H9 (cell line): Measurements from ENCODE around the gene CARD11. TPM values are rescaled to one million over a fixed set of nuclear protein-coding genes. Genes with fewer than 3 reads are reported as not detected.
A peak's percentile ranks its signal among the peaks of the same experiment; 100 is the strongest.

Experiments
- DNase-seq: peaks from one replicate; pipeline ENCODE4 v3.0.0-alpha.2; 2017
- H2AFZ ChIP-seq: one replicate; pipeline ENCODE4 v1.6.1; 2013; ENCODE audit warnings: mild to moderate bottlenecking, low read length, control low read depth, moderate library complexity
- H2AK5ac ChIP-seq: 2 replicates; pipeline ENCODE4 v1.6.1; 2013; ENCODE audit warnings: low read length, control low read depth, mixed read lengths; ENCODE audit not compliant: insufficient read length
- H2BK120ac ChIP-seq: one replicate; pipeline ENCODE4 v1.6.1; 2013; ENCODE audit warnings: low read depth, mild to moderate bottlenecking, low read length, control low read depth, inconsistent platforms; ENCODE audit not compliant: poor library complexity, severe bottlenecking
- H2BK12ac ChIP-seq: 2 replicates; pipeline ENCODE4 v1.6.1; 2013; ENCODE audit warnings: low read length, control low read depth, mixed read lengths, low read depth; ENCODE audit not compliant: insufficient read length
- H2BK15ac ChIP-seq: 2 replicates; pipeline ENCODE4 v1.6.1; 2013; ENCODE audit warnings: low read depth, low read length, control low read depth
- H2BK20ac ChIP-seq: one replicate; pipeline ENCODE4 v1.6.1; 2013; ENCODE audit warnings: low read depth, mild to moderate bottlenecking, low read length, control low read depth, inconsistent platforms; ENCODE audit not compliant: poor library complexity, severe bottlenecking
- H2BK5ac ChIP-seq: 2 replicates; pipeline ENCODE4 v1.6.1; 2013; ENCODE audit warnings: low read length, control low read depth, mixed read lengths; ENCODE audit not compliant: insufficient read length
- H3K14ac ChIP-seq: 2 replicates; pipeline ENCODE4 v1.6.1; 2013; ENCODE audit warnings: low read length, control low read depth; ENCODE audit not compliant: insufficient read depth
- H3K18ac ChIP-seq: 2 replicates; pipeline ENCODE4 v1.6.1; 2013; ENCODE audit warnings: low read depth, mild to moderate bottlenecking, mixed read lengths, low read length, control low read depth; ENCODE audit not compliant: insufficient read length
- H3K23ac ChIP-seq: 2 replicates; pipeline ENCODE4 v1.6.1; 2013; ENCODE audit warnings: low read length, control low read depth, mixed read lengths, low read depth; ENCODE audit not compliant: insufficient read length
- H3K23me2 ChIP-seq: 2 replicates; pipeline ENCODE4 v1.6.1; 2013; ENCODE audit warnings: low read depth, mild to moderate bottlenecking, mixed read lengths, low read length, control low read depth; ENCODE audit not compliant: insufficient read length, poor library complexity, severe bottlenecking
- H3K27ac ChIP-seq: 2 replicates; pipeline ENCODE4 v1.5.1; 2013; ENCODE audit warnings: low read length, control low read depth, mixed read lengths, low read depth; ENCODE audit not compliant: insufficient read length
- H3K27me3 ChIP-seq: 2 replicates; pipeline ENCODE4 v1.6.1; 2013; ENCODE audit warnings: low read length, control low read depth, inconsistent platforms; ENCODE audit not compliant: insufficient read depth
- H3K4ac ChIP-seq: 2 replicates; pipeline ENCODE4 v1.6.1; 2013; ENCODE audit warnings: low read depth, mild to moderate bottlenecking, control low read depth, inconsistent platforms, low read length, moderate library complexity
- H3K4me1 ChIP-seq: 2 replicates; pipeline ENCODE4 v1.6.1; 2013; ENCODE audit warnings: low read length, control low read depth, inconsistent platforms; ENCODE audit not compliant: insufficient read depth
- H3K4me2 ChIP-seq: 2 replicates; pipeline ENCODE4 v1.6.1; 2013; ENCODE audit warnings: low read length, control low read depth, mixed read lengths; ENCODE audit not compliant: insufficient read length, insufficient read depth
- H3K56ac ChIP-seq: 2 replicates; pipeline ENCODE4 v1.6.1; 2013; ENCODE audit warnings: low read depth, mild to moderate bottlenecking, mixed read lengths, low read length, control low read depth; ENCODE audit not compliant: insufficient read length
- H3K79me1 ChIP-seq: 2 replicates; pipeline ENCODE4 v1.6.1; 2013; ENCODE audit warnings: low read depth, mild to moderate bottlenecking, moderate library complexity, low read length, control low read depth, inconsistent platforms; ENCODE audit not compliant: insufficient read depth, poor library complexity, severe bottlenecking
- H3K79me2 ChIP-seq: 2 replicates; pipeline ENCODE4 v1.6.1; 2013; ENCODE audit warnings: low read length, control low read depth, inconsistent platforms; ENCODE audit not compliant: insufficient read depth
- H3K9ac ChIP-seq: 2 replicates; pipeline ENCODE4 v1.6.1; 2013; ENCODE audit warnings: low read length, control low read depth, mixed read lengths; ENCODE audit not compliant: insufficient read length; ENCODE audit errors: extremely low read depth
- H3K9me3 ChIP-seq: one replicate; pipeline ENCODE4 v1.6.1; 2013; ENCODE audit warnings: low read depth, low read length, inconsistent platforms; ENCODE audit not compliant: control insufficient read depth
- H3T11ph ChIP-seq: one replicate; pipeline ENCODE4 v1.6.1; 2013; ENCODE audit warnings: mild to moderate bottlenecking, low read length, control low read depth, inconsistent platforms
- H4K20me1 ChIP-seq: one replicate; pipeline ENCODE4 v1.6.1; 2013; ENCODE audit not compliant: control insufficient read depth, insufficient read length, insufficient read depth
- H4K5ac ChIP-seq: 2 replicates; pipeline ENCODE4 v1.6.1; 2013; ENCODE audit warnings: low read depth, mild to moderate bottlenecking, mixed read lengths, low read length, control low read depth; ENCODE audit not compliant: insufficient read length
- H4K8ac ChIP-seq: replicated peaks from 2 replicates; pipeline ENCODE4 v1.6.1; 2013; ENCODE audit warnings: low read length, control low read depth, mixed read lengths, low read depth; ENCODE audit not compliant: insufficient read length
- H4K91ac ChIP-seq: 2 replicates; pipeline ENCODE4 v1.6.1; 2013; ENCODE audit warnings: low read depth, mild to moderate bottlenecking, moderate library complexity, mixed read lengths, low read length, control low read depth; ENCODE audit not compliant: insufficient read length
- H3K27ac Mint-ChIP-seq, 3 experiments: 2 replicates in 2 of 3; 3 replicates in 1 of 3; pipeline ENCODE4 v1.8.0; 2020 to 2021; ENCODE audit warnings: mixed read lengths in 3 of 3, mild to moderate bottlenecking in 1 of 3, moderate library complexity in 1 of 3
- H3K27me3 Mint-ChIP-seq: 2 replicates; pipeline ENCODE4 v1.8.0; 2021; ENCODE audit warnings: low read depth, mild to moderate bottlenecking, moderate library complexity, mixed read lengths
- H3K36me3 Mint-ChIP-seq, 3 experiments: 2 replicates in 2 of 3; 3 replicates in 1 of 3; pipeline ENCODE4 v1.8.0; 2020 to 2021; ENCODE audit warnings: low read depth in 3 of 3, mixed read lengths in 3 of 3; ENCODE audit not compliant: insufficient read depth in 1 of 3
- H3K4me1 Mint-ChIP-seq, 2 experiments: 2 replicates each; pipeline ENCODE4 v1.8.0; 2020; ENCODE audit warnings: mixed read lengths in 2 of 2
- H3K4me3 Mint-ChIP-seq, 2 experiments: 2 replicates in 1 of 2; 3 replicates in 1 of 2; pipeline ENCODE4 v1.8.0; 2020 to 2021; ENCODE audit warnings: mild to moderate bottlenecking in 2 of 2, mixed read lengths in 2 of 2, moderate library complexity in 1 of 2
- H3K9me3 Mint-ChIP-seq, 2 experiments: 2 replicates in 1 of 2; 3 replicates in 1 of 2; pipeline ENCODE4 v1.8.0; 2020; ENCODE audit warnings: mild to moderate bottlenecking in 2 of 2, mixed read lengths in 2 of 2, moderate library complexity in 1 of 2
- CTCF ChIP-seq: fragments of 200-600 bp; sonication (generic); conservative IDR thresholded peaks from 3 replicates; pipeline ENCODE4 v1.8.0; 2021; ENCODE audit warnings: antibody characterized with exemption, mild to moderate bottlenecking
- WGBS: extraction: QIAGEN DNeasy Blood & Tissue Kit; methylation state at CpG from one replicate; pipeline ENCODE4 v1.1.7; 2013; ENCODE audit warnings: missing lambda C conversion rate, low lambda C conversion rate, mixed read lengths; ENCODE audit not compliant: insufficient read length; ENCODE audit errors: extremely low coverage; 5-methylcytosine and 5-hydroxymethylcytosine counted together
- total RNA-seq: library from RNA; stranded (reverse); gene quantifications from 2 replicates; pipeline ENCODE4 v1.2.1, GENCODE V29; 2021

The CARD11 gene
- total RNA-seq, 1 experiment from 2014 or later = 20.0 TPM

GRCh38 chr7:2944739-2945138 lies 98.9 kb downstream of the CARD11 start:
- Histone ChIP-seq H3K23ac (no peak overlapping the region), H3K18ac (no peak overlapping the region), H2BK20ac (no peak overlapping the region), H3K9ac (no peak overlapping the region), H3K9me3 (no peaks in the 10 kb centered on the region), H3K27ac (no peak overlapping the region), H4K5ac (no peak overlapping the region), H2BK15ac (no peak overlapping the region), H4K91ac (no peak overlapping the region), H3K4ac (no peak overlapping the region), H3K14ac (no peak overlapping the region), H3K23me2 (no peaks in the 10 kb centered on the region), H3K27me3 (no peaks in the 10 kb centered on the region), H2BK5ac (no peak overlapping the region), H4K20me1 (no peaks in the 10 kb centered on the region), H3K4me2 (no peak overlapping the region), H4K8ac (no peak overlapping the region), H2BK12ac (no peak overlapping the region), H3K79me1 (no peaks in the 10 kb centered on the region), H2AK5ac (no peak overlapping the region), H2AFZ (no peak overlapping the region), H3T11ph (no peak overlapping the region), H3K56ac (no peak overlapping the region), H2BK120ac (no peak overlapping the region), H3K4me1 (no peaks in the 10 kb centered on the region), H3K79me2 (no peaks in the 10 kb centered on the region)
- WGBS = no CpG with 5 or more reads among the region's 5 CpGs
- DNase-seq = peak; percentile 5
- Mint-ChIP-seq H3K4me3 (no peak overlapping the region), H3K36me3 (peaks cover 22 to 27% (median 25%) of the 10 kb centered on the region in 3 experiments), H3K27me3 (no peaks in the 10 kb centered on the region), H3K4me1 (peaks cover 7% of the 10 kb centered on the region in 2 experiments), H3K27ac (peak overlapping the region in 1 of 3 experiments; percentile 72; a peak in 1 of 7 replicates), H3K9me3 (peaks cover 7 to 16% of the 10 kb centered on the region in 2 experiments)
- no peak for TF ChIP-seq CTCF
